CD14-positive monocyte (primary cell): ENCODE results near the gene ITGA2. TPM values are rescaled to one million over a fixed set of nuclear protein-coding genes. Genes with fewer than 3 reads are reported as not detected.

Experiments
- DNase-seq, 3 donors: peaks; one replicate each; pipeline ENCODE4 v3.0.0-alpha.2; 2011 to 2022
- H2AFZ ChIP-seq: 2 replicates; pipeline ENCODE4 v1.6.0; 2012; ENCODE audit warnings: mild to moderate bottlenecking, low read depth, low read length, inconsistent platforms; ENCODE audit not compliant: insufficient read depth, poor library complexity, severe bottlenecking
- H3K27ac ChIP-seq, 2 donors: 1 replicate in 1 of 2; 2 replicates in 1 of 2; pipeline ENCODE4 v1.5.1; 2012 to 2013; ENCODE audit warnings: low read length in 2 of 2, control low read depth in 1 of 2, inconsistent platforms in 1 of 2, low read depth in 1 of 2, mild to moderate bottlenecking in 1 of 2
- H3K27me3 ChIP-seq, 2 donors: one replicate each; pipeline versions ENCODE4 v1.6.0 to v1.6.1; 2011 to 2013; ENCODE audit warnings: low read length in 2 of 2; ENCODE audit not compliant: control insufficient read depth in 2 of 2, insufficient read depth in 2 of 2
- H3K36me3 ChIP-seq, 2 donors: replicated peaks in 1 of 2; 1 replicate in 1 of 2; 2 replicates in 1 of 2; pipeline versions ENCODE4 v1.5.1 to v1.6.1; 2012 to 2013; ENCODE audit warnings: low read length in 2 of 2, control low read depth in 1 of 2, inconsistent platforms in 1 of 2, mild to moderate bottlenecking in 1 of 2; ENCODE audit not compliant: insufficient read depth in 2 of 2, control insufficient read depth in 1 of 2
- H3K4me1 ChIP-seq, 2 donors: 1 replicate in 1 of 2; 2 replicates in 1 of 2; pipeline versions ENCODE4 v1.5.1 to v1.6.1; 2012 to 2013; ENCODE audit warnings: low read length in 2 of 2, control low read depth in 1 of 2, inconsistent platforms in 1 of 2, mild to moderate bottlenecking in 1 of 2, moderate library complexity in 1 of 2; ENCODE audit not compliant: insufficient read depth in 2 of 2, control insufficient read depth in 1 of 2
- H3K4me2 ChIP-seq: replicated peaks from 2 replicates; pipeline ENCODE3; 2012; ENCODE audit warnings: low read length, moderate library complexity, mild to moderate bottlenecking; ENCODE audit not compliant: poor library complexity, severe bottlenecking; ENCODE audit errors: extremely low read depth
- H3K4me3 ChIP-seq, 3 experiments: fragments of 200-600 bp in 1 of 3; sonication (generic) in 1 of 3; replicated peaks in 1 of 3; 1 replicate in 2 of 3; 2 replicates in 1 of 3; pipeline ENCODE4 v1.5.1; 2011 to 2013; ENCODE audit warnings: low read length in 3 of 3, mild to moderate bottlenecking in 3 of 3, control low read depth in 2 of 3, low read depth in 2 of 3, inconsistent platforms in 1 of 3, moderate library complexity in 1 of 3
- H3K79me2 ChIP-seq: 2 replicates; pipeline ENCODE4 v1.6.0; 2012; ENCODE audit warnings: mild to moderate bottlenecking, control low read depth, inconsistent platforms, low read length, moderate library complexity; ENCODE audit not compliant: insufficient read depth
- H3K9ac ChIP-seq: 2 replicates; pipeline ENCODE4 v1.6.0; 2017; ENCODE audit warnings: low read length, mild to moderate bottlenecking; ENCODE audit not compliant: insufficient read depth, poor library complexity, severe bottlenecking
- H3K9me3 ChIP-seq, 2 donors: replicated peaks in 1 of 2; 1 replicate in 1 of 2; 2 replicates in 1 of 2; pipeline versions ENCODE4 v1.5.1 to v1.6.1; 2012 to 2013; ENCODE audit warnings: low read length in 2 of 2, control low read depth in 1 of 2; ENCODE audit not compliant: control insufficient read depth in 1 of 2, insufficient read depth in 1 of 2
- H4K20me1 ChIP-seq: 2 replicates; pipeline ENCODE4 v1.6.0; 2012; ENCODE audit warnings: mild to moderate bottlenecking, low read length, control low read depth, moderate library complexity; ENCODE audit not compliant: insufficient read depth
- H3K27ac Mint-ChIP-seq, 7 donors: one replicate each; pipeline ENCODE4 v1.8.0; 2020; ENCODE audit warnings: mild to moderate bottlenecking in 7 of 7, mixed read lengths in 7 of 7, moderate library complexity in 6 of 7, inconsistent platforms in 2 of 7
- H3K27me3 Mint-ChIP-seq, 3 donors: one replicate each; pipeline ENCODE4 v1.8.0; 2021 to 2022; ENCODE audit warnings: low read depth in 3 of 3, mild to moderate bottlenecking in 3 of 3, mixed read lengths in 3 of 3, moderate library complexity in 3 of 3, inconsistent platforms in 1 of 3
- H3K36me3 Mint-ChIP-seq, 2 donors: one replicate each; pipeline ENCODE4 v1.8.0; 2020; ENCODE audit warnings: mixed read lengths in 2 of 2, inconsistent platforms in 1 of 2, mild to moderate bottlenecking in 1 of 2
- H3K4me1 Mint-ChIP-seq: one replicate; pipeline ENCODE4 v1.8.0; 2020; ENCODE audit warnings: mild to moderate bottlenecking, mixed read lengths
- H3K4me3 Mint-ChIP-seq, 2 donors: one replicate each; pipeline ENCODE4 v1.8.0; 2020; ENCODE audit warnings: mild to moderate bottlenecking in 2 of 2, mixed read lengths in 2 of 2, moderate library complexity in 1 of 2
- H3K9me3 Mint-ChIP-seq, 7 donors: one replicate each; pipeline ENCODE4 v1.8.0; 2020 to 2022; ENCODE audit warnings: mixed read lengths in 7 of 7, mild to moderate bottlenecking in 6 of 7, moderate library complexity in 6 of 7, inconsistent platforms in 2 of 7
- CTCF ChIP-seq: fragments of 200-600 bp; IDR thresholded peaks from one replicate; pipeline ENCODE4 v1.8.0; 2022; ENCODE audit warnings: antibody characterized with exemption, mild to moderate bottlenecking
- WGBS: methylation state at CpG from one replicate; pipeline ENCODE4 v1.1.5; 2013; ENCODE audit warnings: missing lambda C conversion rate; ENCODE audit not compliant: insufficient coverage; 5-methylcytosine and 5-hydroxymethylcytosine counted together
- intact Hi-C, 2 donors: fragments of 100-400 bp; cut with micrococcal nuclease; formaldehyde crosslinking; loops; one replicate each; pipeline versions ENCODE4 v1.15.0 to v1.15.1; 2023
- polyA plus RNA-seq, 3 donors: library from polyadenylated mRNA; depleted of rRNA in 1 of 3; unstranded in 2 of 3; stranded (reverse) in 1 of 3; fragments of 300-500 nt in 2 of 3; fragments of >200 nt in 1 of 3; fragmentation: Illumina TruSeq in 2 of 3; gene quantifications; 1 replicate in 2 of 3; 2 replicates in 1 of 3; pipeline ENCODE4 v1.2.3, GENCODE V29; 2012 to 2021

ITGA2 gene
- polyA plus RNA-seq, 3 donors = not detected

- H3K4me2 ChIP-seq = no peak overlapping the region
- no peak for DNase-seq
- no peak overlapping the region for H3K9ac ChIP-seq
- Mint-ChIP-seq H3K4me1 (peaks cover 1% of the 10 kb centered on the region), H3K27me3 (peaks cover 0 to 4% (median 1%) of the 10 kb centered on the region in 3 donors), H3K4me3 (no peak overlapping the region), H3K27ac (no peak overlapping the region), H3K9me3 (no peaks in the 10 kb centered on the region), H3K36me3 (no peaks in the 10 kb centered on the region)
- no peaks in the 10 kb centered on the region for H3K36me3 ChIP-seq
- no peak overlapping the region for H3K4me3 ChIP-seq
- no peak for TF ChIP-seq CTCF
- no peaks in the 10 kb centered on the region for H3K79me2 ChIP-seq
- H4K20me1 ChIP-seq = no peaks in the 10 kb centered on the region
- H3K27me3 ChIP-seq = no peaks in the 10 kb centered on the region
- intact Hi-C loops = no loop called here
- no peak overlapping the region for H2AFZ ChIP-seq
- WGBS = no CpG with 5 or more reads among the region's 2 CpGs
- H3K4me1 ChIP-seq = no peaks in the 10 kb centered on the region
- H3K27ac ChIP-seq = no peak overlapping the region
- H3K9me3 ChIP-seq = no peaks in the 10 kb centered on the region
Observed at GRCh38 chr5:53032188-53032587, 43.0 kb downstream of the ITGA2 start.

- no peaks in the 10 kb centered on the region for H3K36me3 ChIP-seq
- no peaks in the 10 kb centered on the region for H3K9me3 ChIP-seq
- intact Hi-C loops = no loop called here
- H3K79me2 ChIP-seq = no peaks in the 10 kb centered on the region
- no peak overlapping the region for H3K4me3 Mint-ChIP-seq
- no peaks in the 10 kb centered on the region for H3K9me3 Mint-ChIP-seq
- no peak overlapping the region for H3K9ac ChIP-seq
- H3K4me1 Mint-ChIP-seq = no peaks in the 10 kb centered on the region
- H3K27me3 ChIP-seq = no peaks in the 10 kb centered on the region
- no peak overlapping the region for H3K4me2 ChIP-seq
- DNase-seq = no peak
- peaks cover 0 to 4% (median 1%) of the 10 kb centered on the region in 3 donors for H3K27me3 Mint-ChIP-seq
- no peaks in the 10 kb centered on the region for H4K20me1 ChIP-seq
- H3K4me1 ChIP-seq = no peaks in the 10 kb centered on the region
- no peak for TF ChIP-seq CTCF
- H3K27ac ChIP-seq = no peak overlapping the region
- no peak overlapping the region for H3K27ac Mint-ChIP-seq
- H2AFZ ChIP-seq = no peak overlapping the region
- H3K4me3 ChIP-seq = no peak overlapping the region
- no peaks in the 10 kb centered on the region for H3K36me3 Mint-ChIP-seq
Observed at GRCh38 chr5:53034832-53035231, 45.7 kb downstream of the ITGA2 start.
